Karpas-422 (cell line): ENCODE measurements around the gene MS4A18. TPM values are rescaled to one million over a fixed set of nuclear protein-coding genes. Genes with fewer than 3 reads are reported as not detected.
"Not testable (repeated sequence)": the region's sequence is repeated elsewhere in the genome, so short reads cannot be mapped to it uniquely, and the experiment has no call there.

Source experiments
- DNase-seq: peaks from one replicate; pipeline ENCODE4 v3.0.0-alpha.2; 2015
- H2AFZ ChIP-seq: fragments of 200-600 bp; sonication (generic); 2 replicates; pipeline ENCODE4 v1.6.1; 2014; ENCODE audit warnings: antibody characterized with exemption, low read length, mixed read lengths
- H3K27ac ChIP-seq: fragments of 200-600 bp; sonication (generic); 2 replicates; pipeline ENCODE4 v1.5.1; 2014; ENCODE audit warnings: mild to moderate bottlenecking, low read length, moderate library complexity
- H3K27me3 ChIP-seq: fragments of 200-600 bp; sonication (generic); 2 replicates; pipeline ENCODE4 v1.6.1; 2014; ENCODE audit warnings: low read length, mixed read lengths
- H3K36me3 ChIP-seq: fragments of 200-600 bp; sonication (generic); 2 replicates; pipeline ENCODE4 v1.6.1; 2014; ENCODE audit warnings: low read length, mixed read lengths; ENCODE audit not compliant: insufficient read depth
- H3K4me1 ChIP-seq: fragments of 200-600 bp; sonication (generic); 2 replicates; pipeline ENCODE4 v1.6.1; 2014; ENCODE audit warnings: mild to moderate bottlenecking, low read length, mixed read lengths
- H3K4me2 ChIP-seq: fragments of 200-600 bp; sonication (generic); 2 replicates; pipeline ENCODE4 v1.6.1; 2014; ENCODE audit warnings: low read length, low read depth, mild to moderate bottlenecking; ENCODE audit not compliant: poor library complexity, severe bottlenecking
- H3K4me3 ChIP-seq: fragments of 200-600 bp; sonication (generic); 2 replicates; pipeline ENCODE4 v1.5.1; 2014; ENCODE audit warnings: mild to moderate bottlenecking, antibody characterized with exemption, low read length, mixed read lengths
- H3K79me2 ChIP-seq: fragments of 200-600 bp; sonication (generic); 2 replicates; pipeline ENCODE4 v1.6.1; 2014; ENCODE audit warnings: mild to moderate bottlenecking, low read length, mixed read lengths
- H3K9ac ChIP-seq: fragments of 200-600 bp; sonication (generic); 2 replicates; pipeline ENCODE4 v1.6.0; 2014; ENCODE audit warnings: low read length
- H3K9me2 ChIP-seq: fragments of 200-600 bp; sonication (generic), shearing (Covaris generic); replicated peaks from 2 replicates; pipeline ENCODE4 v1.6.0; 2014; ENCODE audit warnings: mild to moderate bottlenecking, low read length, moderate library complexity; ENCODE audit not compliant: insufficient read depth
- H3K9me3 ChIP-seq: fragments of 300-700, 200-600 bp; sonication (generic); 2 replicates; pipeline ENCODE4 v1.6.1; 2014; ENCODE audit warnings: low read length, mixed read lengths
- H4K20me1 ChIP-seq: fragments of 200-600 bp; sonication (generic); 2 replicates; pipeline ENCODE4 v1.6.1; 2014; ENCODE audit warnings: mild to moderate bottlenecking, antibody characterized with exemption, low read length, low read depth; ENCODE audit not compliant: insufficient read depth
- total RNA-seq: library from RNA; depleted of rRNA; stranded (reverse); fragments of >200 nt; shearing (Covaris generic); gene quantifications from 2 replicates; pipeline ENCODE4 v1.2.3, GENCODE V29; 2014; ENCODE audit warnings: low replicate concordance

MS4A18 gene
- total RNA-seq, 1 experiment from 2014 or later = not detected

GRCh38 chr11:60754887-60755286, 30.4 kb downstream of the MS4A18 start:
- no peak overlapping the region for H3K4me3 ChIP-seq

GRCh38 chr11:60756307-60757032, 31.9 kb downstream of the MS4A18 start, which contains the start of gene MS4A15:
Gene MS4A15, plus strand, starts transcription at chr11:60756867. Its CDS starts 6,867 bp downstream, at chr11:60763734.
- peak; percentile 82 for DNase-seq
- Histone ChIP-seq H4K20me1 (no peaks in the 10 kb centered on the region), H3K4me1 (peaks cover 21% of the 10 kb centered on the region), H3K27ac (no peak within 1 kb of the TSS), H3K27me3 (no peaks in the 10 kb centered on the region), H3K36me3 (no peaks in the 10 kb centered on the region), H3K9me3 (no peaks in the 10 kb centered on the region), H3K4me3 (no peak within 1 kb of the TSS), H3K79me2 (no peaks in the 10 kb centered on the region), H3K9ac (no peak within 1 kb of the TSS), H3K4me2 (no peak within 1 kb of the TSS), H2AFZ (no peak within 1 kb of the TSS), H3K9me2 (no peaks in the 10 kb centered on the region)

More at GRCh38 chr11:60754887-60755286, 30.4 kb downstream of the MS4A18 start:
- no peaks in the 10 kb centered on the region for H3K27me3 ChIP-seq
- DNase-seq = no peak
- no peaks in the 10 kb centered on the region for H4K20me1 ChIP-seq
- peaks cover 10% of the 10 kb centered on the region for H3K4me1 ChIP-seq
- no peak overlapping the region for H3K9ac ChIP-seq
- no peaks in the 10 kb centered on the region for H3K79me2 ChIP-seq
- no peaks in the 10 kb centered on the region for H3K9me2 ChIP-seq
- no peaks in the 10 kb centered on the region for H3K9me3 ChIP-seq
- no peak overlapping the region for H3K4me2 ChIP-seq
- no peaks in the 10 kb centered on the region for H3K36me3 ChIP-seq
- H3K27ac ChIP-seq = no peak overlapping the region
- no peak overlapping the region for H2AFZ ChIP-seq

- H3K36me3 ChIP-seq = no peaks in the 10 kb centered on the region
- H4K20me1 ChIP-seq = no peaks in the 10 kb centered on the region
- H3K4me2 ChIP-seq = no peak overlapping the region
- H3K79me2 ChIP-seq = no peaks in the 10 kb centered on the region
- H3K27me3 ChIP-seq = no peaks in the 10 kb centered on the region
- H3K27ac ChIP-seq = no peak overlapping the region
- no peak overlapping the region for H3K9ac ChIP-seq
- no peak overlapping the region for H3K4me3 ChIP-seq
- DNase-seq = no peak
- no peaks in the 10 kb centered on the region for H3K9me2 ChIP-seq
- H3K9me3 ChIP-seq = no peaks in the 10 kb centered on the region
- peaks cover 29% of the 10 kb centered on the region for H3K4me1 ChIP-seq
- H2AFZ ChIP-seq = no peak overlapping the region
Measured at GRCh38 chr11:60757231-60757800, 32.8 kb downstream of the MS4A18 start.

- not testable (repeated sequence) for H3K27ac ChIP-seq, H3K27me3 ChIP-seq, H3K79me2 ChIP-seq, H3K9ac ChIP-seq, H2AFZ ChIP-seq, H3K36me3 ChIP-seq, H3K9me2 ChIP-seq, H3K4me3 ChIP-seq, H3K4me2 ChIP-seq, H3K9me3 ChIP-seq, H4K20me1 ChIP-seq, DNase-seq
- H3K4me1 ChIP-seq = peaks cover 43% of the 10 kb centered on the region
Measured at GRCh38 chr11:60758671-60759070, 34.2 kb downstream of the MS4A18 start.

DNA sequence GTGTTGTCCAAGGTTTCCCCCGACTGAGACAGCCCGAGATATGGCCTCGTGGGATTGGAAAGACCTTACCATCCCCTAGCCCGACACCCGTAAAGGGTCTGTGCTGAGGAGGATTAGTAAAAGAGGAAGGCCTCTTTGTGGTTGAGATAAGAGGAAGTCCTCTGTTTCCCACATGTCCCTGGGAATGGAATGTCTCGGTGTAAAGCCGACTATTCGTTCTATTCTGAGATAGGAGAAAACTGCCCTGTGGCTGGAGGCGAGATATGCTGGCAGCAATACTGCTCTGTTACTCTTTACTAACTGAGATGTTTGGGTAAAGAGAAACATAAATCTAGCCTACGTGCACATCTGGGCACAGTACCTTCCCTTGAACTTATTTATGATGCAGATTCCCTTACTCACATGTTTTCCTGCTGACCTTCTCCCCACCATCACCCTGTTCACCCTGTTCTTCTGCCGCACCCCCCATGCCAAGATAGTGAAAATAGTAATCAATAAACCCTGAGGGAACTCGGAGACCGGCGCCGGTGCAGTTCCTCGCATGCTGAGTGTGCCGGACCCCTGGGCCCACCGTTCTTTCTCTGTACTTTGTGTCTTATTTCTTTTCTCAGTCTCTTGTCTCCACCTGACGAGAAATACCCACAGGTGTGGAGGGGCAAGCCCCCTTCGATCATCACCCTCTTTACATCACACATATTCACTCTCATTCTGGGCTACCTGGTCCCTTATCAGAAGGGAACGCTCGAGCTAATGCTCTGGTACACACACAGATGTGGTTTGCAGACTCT, 35.1 kb downstream of the MS4A18 start:
- H3K4me1 ChIP-seq = peaks cover 45% of the 10 kb centered on the region
- H3K9me3 ChIP-seq, H3K27me3 ChIP-seq, H3K4me3 ChIP-seq, H3K27ac ChIP-seq, H3K79me2 ChIP-seq, H3K36me3 ChIP-seq, DNase-seq, H3K4me2 ChIP-seq, H3K9ac ChIP-seq, H2AFZ ChIP-seq, H4K20me1 ChIP-seq, H3K9me2 ChIP-seq: not testable (repeated sequence)

- Histone ChIP-seq H4K20me1 (no peaks in the 10 kb centered on the region), H3K4me3 (peak overlapping the region; percentile 41), H3K4me2 (peak overlapping the region; percentile 63), H3K36me3 (no peaks in the 10 kb centered on the region), H3K9me2 (no peaks in the 10 kb centered on the region), H3K4me1 (peaks cover 52% of the 10 kb centered on the region), H3K9ac (no peak overlapping the region; the same call in 1 of the 2 replicates), H3K79me2 (no peaks in the 10 kb centered on the region), H2AFZ (0 out of 2 replicates have a peak overlapping the region, but pooled peaks have one; percentile 12), H3K27me3 (no peaks in the 10 kb centered on the region), H3K27ac (peak overlapping the region; percentile 85), H3K9me3 (no peaks in the 10 kb centered on the region)
- DNase-seq = peak; percentile 79
Measured at GRCh38 chr11:60761436-60762190, 37.1 kb downstream of the MS4A18 start.

DNA sequence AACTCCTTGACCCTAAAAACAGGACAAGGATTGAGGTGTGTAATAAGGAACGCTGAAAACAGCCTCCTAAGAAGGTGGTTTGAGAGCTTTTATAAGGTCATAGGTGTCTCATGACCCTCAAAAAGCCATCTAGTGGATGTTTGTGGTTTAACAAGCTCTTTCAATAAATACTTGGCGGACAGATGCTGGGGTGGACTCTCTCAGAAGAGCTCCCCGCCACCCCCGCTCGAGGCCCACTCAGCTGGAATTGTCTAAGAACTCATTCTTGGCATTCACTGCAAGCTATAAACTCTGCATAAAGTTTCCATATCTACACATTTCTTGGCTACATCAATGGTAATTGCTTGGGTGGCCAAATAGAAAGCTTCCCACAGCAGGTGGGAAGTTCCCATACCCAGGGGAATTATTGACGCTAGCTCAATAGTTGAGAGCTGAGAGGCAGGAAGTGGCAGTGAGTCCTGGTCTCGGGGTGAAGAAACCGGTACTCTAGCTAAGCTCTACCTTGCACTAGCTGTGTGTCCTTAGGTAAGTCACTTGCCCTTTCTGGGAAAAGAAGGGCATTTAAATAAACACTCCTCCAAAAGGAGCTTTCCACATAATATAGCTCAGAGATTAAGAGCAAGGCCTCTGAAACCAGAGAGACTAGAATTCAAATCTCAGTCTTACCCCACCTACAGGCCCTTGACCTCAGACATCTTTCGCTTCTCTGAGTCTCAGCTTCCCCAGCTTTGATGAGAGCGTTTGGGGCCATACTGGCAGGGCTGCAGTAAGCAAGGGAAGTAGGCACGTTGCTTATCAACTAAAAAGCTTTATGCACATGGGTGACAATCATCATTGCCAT, 38.6 kb downstream of the MS4A18 start:
- Histone ChIP-seq H3K4me3 (no peak overlapping the region), H3K4me1 (peaks cover 52% of the 10 kb centered on the region), H3K9me3 (no peaks in the 10 kb centered on the region), H3K79me2 (no peaks in the 10 kb centered on the region), H3K27ac (no peak overlapping the region), H3K36me3 (no peaks in the 10 kb centered on the region), H2AFZ (no peak overlapping the region), H3K27me3 (no peaks in the 10 kb centered on the region), H4K20me1 (no peaks in the 10 kb centered on the region), H3K4me2 (peak overlapping the region; percentile 63), H3K9me2 (no peaks in the 10 kb centered on the region), H3K9ac (no peak overlapping the region)
- peak; percentile 80 for DNase-seq
